ENCODE data around the gene NANOS3. TPM values are rescaled to one million over a fixed set of nuclear protein-coding genes. Genes with fewer than 3 reads are reported as not detected.

NANOS3 gene
- polyA plus RNA-seq, 1 experiment = 0.20 TPM

GRCh38 chr19:13844130-13844631 lies 32.8 kb upstream of the NANOS3 start:
- no peak for DNase-seq (ENCODE audit: low read depth)
- POLR2A ChIA-PET = interaction anchor here (0.6 kb wide), 2 partner anchors 18 to 22 kb away, joined by 3 to 8 read pairs; no protein-coding TSS in a partner anchor
- no peaks in the 10 kb centered on the region for H3K27me3 ChIP-seq (ENCODE audit: control insufficient read depth, insufficient read depth, low read length)
- TF ChIP-seq CTCF (IDR thresholded peaks at IDR 0.05; ENCODE audit: insufficient read depth, low read depth, low read length) = no peak
- peaks cover 2% of the 10 kb centered on the region for H3K36me3 ChIP-seq (ENCODE audit: control insufficient read depth, insufficient read depth, low read length)
- CTCF ChIA-PET = interaction anchor here (1.5 kb wide), 1 partner anchor 18 kb away, joined by 6 read pairs; no protein-coding TSS in a partner anchor
- no peak overlapping the region for H3K4me3 ChIP-seq (ENCODE audit: low read depth, low read length)

GRCh38 chr19:13846557-13847406 lies 30.2 kb upstream of the NANOS3 start:
- no peak for TF ChIP-seq CTCF (IDR thresholded peaks at IDR 0.05; ENCODE audit: insufficient read depth, low read depth, low read length)
- Histone ChIP-seq H3K4me3 (ENCODE audit: low read depth, low read length) (peak overlapping the region; percentile 63), H3K36me3 (ENCODE audit: control insufficient read depth, insufficient read depth, low read length) (no peaks in the 10 kb centered on the region), H3K27me3 (ENCODE audit: control insufficient read depth, insufficient read depth, low read length) (no peaks in the 10 kb centered on the region)
- ChIA-PET POLR2A (interaction anchor here (0.5 to 1.1 kb wide), 5 partner anchors 13 to 123 kb away, joined by 3 to 5 read pairs (median 4); no protein-coding TSS in a partner anchor), CTCF (interaction anchor here (0.6 to 1.6 kb wide), 6 partner anchors 12 to 302 kb away, joined by 3 to 8 read pairs (median 4); no protein-coding TSS in a partner anchor)
- DNase-seq (ENCODE audit: low read depth) = peak; percentile 68

DNA sequence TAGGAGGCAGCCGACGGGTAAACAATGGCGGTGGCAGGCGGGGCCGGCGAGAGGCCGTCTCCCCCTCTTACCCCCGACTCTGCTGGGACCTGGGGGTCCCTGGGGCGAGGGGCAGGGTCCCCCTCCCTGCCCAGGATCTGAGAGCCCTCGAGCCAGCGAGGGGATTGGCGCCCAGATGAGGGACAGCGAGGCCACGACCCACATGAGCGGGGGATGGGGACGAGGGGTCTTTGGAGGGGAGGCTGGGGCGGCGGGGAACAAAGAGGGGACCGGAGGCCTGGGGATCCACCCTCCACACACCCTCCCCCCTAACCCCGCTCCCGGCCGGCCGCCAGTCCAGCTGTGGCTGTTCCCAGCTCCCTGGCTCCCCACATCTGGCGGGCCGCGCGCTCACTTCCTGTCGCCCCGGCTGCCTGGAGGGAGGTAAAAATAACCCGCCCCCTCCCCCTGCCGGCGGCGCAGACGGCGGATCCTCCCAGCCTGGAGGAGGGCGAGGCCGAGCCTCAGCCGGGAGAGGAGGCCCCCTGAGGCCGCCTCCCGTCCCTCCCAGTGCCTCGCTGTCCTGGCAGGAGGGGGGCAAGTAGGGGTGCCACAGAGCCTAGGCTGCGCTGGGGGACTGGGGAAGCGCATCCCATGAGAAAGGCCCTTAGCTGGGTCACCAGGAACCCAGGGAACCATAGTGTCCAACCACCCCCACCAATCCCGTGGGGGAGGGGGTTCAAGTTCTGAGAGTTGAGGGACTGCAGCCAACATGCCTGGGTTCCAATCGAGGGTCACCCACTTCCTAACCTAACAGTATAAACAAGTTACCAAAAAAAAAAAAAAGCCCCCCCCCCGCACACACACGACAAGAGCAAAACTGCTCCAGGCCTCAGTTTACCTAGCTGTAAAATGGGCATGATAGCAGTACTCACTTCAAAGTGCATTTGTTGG lies 29.3 kb upstream of the NANOS3 start:
- ChIA-PET CTCF (interaction anchor here (1.0 to 1.1 kb wide), 3 partner anchors 11 to 16 kb away, joined by 3 to 6 read pairs (median 3); no protein-coding TSS in a partner anchor), POLR2A (interaction anchor here (0.5 to 0.8 kb wide), 5 partner anchors 12 to 123 kb away, joined by 3 to 9 read pairs (median 4); no protein-coding TSS in a partner anchor)
- no peak for DNase-seq (ENCODE audit: low read depth)
- peak overlapping the region; percentile 63 for H3K4me3 ChIP-seq (ENCODE audit: low read depth, low read length)
- no peaks in the 10 kb centered on the region for H3K27me3 ChIP-seq (ENCODE audit: control insufficient read depth, insufficient read depth, low read length)
- H3K36me3 ChIP-seq (ENCODE audit: control insufficient read depth, insufficient read depth, low read length) = no peaks in the 10 kb centered on the region
- TF ChIP-seq CTCF (IDR thresholded peaks at IDR 0.05; ENCODE audit: insufficient read depth, low read depth, low read length) = peak; percentile 24; the same call in 1 of the 2 replicates

DNA sequence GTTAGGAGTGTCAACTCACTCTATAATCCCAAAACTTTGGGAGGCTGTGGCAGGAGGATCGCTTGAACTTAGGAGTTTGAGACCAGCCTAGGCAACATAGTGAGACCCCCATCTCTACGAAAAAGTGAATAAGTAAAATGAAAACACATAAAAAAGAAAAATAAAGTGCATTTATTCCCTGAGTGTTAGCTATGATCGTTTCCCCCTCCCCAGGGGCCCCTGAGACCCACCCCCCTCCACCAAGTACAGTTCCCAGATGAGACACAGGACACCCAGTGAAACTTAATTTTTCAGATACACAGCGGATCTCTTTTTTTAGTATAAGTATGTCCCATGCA lies 28.6 kb upstream of the NANOS3 start:
- ChIA-PET CTCF (interaction anchor here (1.1 kb wide), 2 partner anchors 11 to 15 kb away, joined by 3 read pairs; no protein-coding TSS in a partner anchor), POLR2A (no interaction called here)
- no peak for DNase-seq (ENCODE audit: low read depth)
- Histone ChIP-seq H3K27me3 (ENCODE audit: control insufficient read depth, insufficient read depth, low read length) (no peaks in the 10 kb centered on the region), H3K36me3 (ENCODE audit: control insufficient read depth, insufficient read depth, low read length) (no peaks in the 10 kb centered on the region), H3K4me3 (ENCODE audit: low read depth, low read length) (no peak overlapping the region)
- TF ChIP-seq CTCF (IDR thresholded peaks at IDR 0.05; ENCODE audit: insufficient read depth, low read depth, low read length) = no peak
